ENCODE results near the gene ANKLE1. TPM values are rescaled to one million over a fixed set of nuclear protein-coding genes. Genes with fewer than 3 reads are reported as not detected.

ANKLE1 gene
- polyA plus RNA-seq, 1 donor (not counting 4 experiments of a cell fraction or from before 2014, with no cell fraction given): 0.30 TPM

DNA sequence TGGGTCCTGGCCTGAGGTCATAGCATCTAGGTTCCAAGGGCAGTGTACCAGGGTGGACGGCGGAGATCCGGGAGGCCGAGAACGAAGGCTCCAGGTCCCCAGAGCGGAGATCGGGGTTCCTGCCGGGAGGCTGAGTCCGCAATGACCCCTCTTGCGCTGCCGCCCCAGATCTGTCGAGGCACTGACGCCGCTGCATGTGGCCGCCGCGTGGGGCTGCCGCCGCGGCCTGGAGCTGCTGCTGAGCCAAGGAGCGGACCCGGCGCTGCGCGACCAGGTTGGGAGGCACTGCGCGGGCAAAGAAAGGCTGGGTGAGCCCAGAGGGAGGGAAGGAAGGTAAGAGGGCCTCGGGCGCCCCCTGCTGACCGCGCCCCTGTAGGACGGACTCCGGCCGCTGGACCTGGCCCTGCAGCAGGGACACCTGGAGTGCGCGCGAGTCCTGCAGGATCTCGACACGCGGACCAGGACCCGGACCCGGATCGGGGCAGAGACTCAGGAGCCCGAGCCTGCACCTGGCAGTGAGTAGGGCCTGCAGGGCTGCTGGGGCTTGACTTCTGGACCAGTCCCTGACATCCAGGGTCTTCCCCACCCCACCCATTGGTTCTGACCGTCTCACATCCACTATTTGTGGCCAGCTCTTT, 906 bp downstream of the ANKLE1 start:
- no peaks in the 10 kb centered on the region for H3K9me1 ChIP-seq (ENCODE audit: control insufficient read depth, extremely low read depth, insufficient read depth, low read length)
- H3K9me3 ChIP-seq (ENCODE audit: control insufficient read depth, low read depth, low read length): no peaks in the 10 kb centered on the region
- H4K20me1 ChIP-seq (ENCODE audit: control insufficient read depth, extremely low read depth, insufficient read depth, low read length): no peaks in the 10 kb centered on the region
- H3K27me3 ChIP-seq (ENCODE audit: control insufficient read depth, extremely low read depth, insufficient read depth, low read length): no peaks in the 10 kb centered on the region
- H3K79me2 ChIP-seq (ENCODE audit: control insufficient read depth, insufficient read depth, low read length): no peaks in the 10 kb centered on the region
- H3K4me1 ChIP-seq (ENCODE audit: control insufficient read depth, extremely low read depth, insufficient read depth, low read length): peaks cover 6% of the 10 kb centered on the region
- H2AFZ ChIP-seq (ENCODE audit: control insufficient read depth, low read length): peak overlapping the region; percentile 78
- dilution Hi-C loops (cut with MboI; ENCODE audit: extremely low pct_ligation_motif_present, low sequenced_read_pairs): no loop called here
- peak; percentile 41 for TF ChIP-seq EZH2 (IDR thresholded peaks at IDR 0.05; ENCODE audit: low read length)
- TF ChIP-seq, protein P1, sequence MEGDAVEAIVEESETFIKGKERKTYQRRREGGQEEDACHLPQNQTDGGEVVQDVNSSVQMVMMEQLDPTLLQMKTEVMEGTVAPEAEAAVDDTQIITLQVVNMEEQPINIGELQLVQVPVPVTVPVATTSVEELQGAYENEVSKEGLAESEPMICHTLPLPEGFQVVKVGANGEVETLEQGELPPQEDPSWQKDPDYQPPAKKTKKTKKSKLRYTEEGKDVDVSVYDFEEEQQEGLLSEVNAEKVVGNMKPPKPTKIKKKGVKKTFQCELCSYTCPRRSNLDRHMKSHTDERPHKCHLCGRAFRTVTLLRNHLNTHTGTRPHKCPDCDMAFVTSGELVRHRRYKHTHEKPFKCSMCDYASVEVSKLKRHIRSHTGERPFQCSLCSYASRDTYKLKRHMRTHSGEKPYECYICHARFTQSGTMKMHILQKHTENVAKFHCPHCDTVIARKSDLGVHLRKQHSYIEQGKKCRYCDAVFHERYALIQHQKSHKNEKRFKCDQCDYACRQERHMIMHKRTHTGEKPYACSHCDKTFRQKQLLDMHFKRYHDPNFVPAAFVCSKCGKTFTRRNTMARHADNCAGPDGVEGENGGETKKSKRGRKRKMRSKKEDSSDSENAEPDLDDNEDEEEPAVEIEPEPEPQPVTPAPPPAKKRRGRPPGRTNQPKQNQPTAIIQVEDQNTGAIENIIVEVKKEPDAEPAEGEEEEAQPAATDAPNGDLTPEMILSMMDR (optimal IDR thresholded peaks at IDR 0.05 in 1 of 3, IDR thresholded peaks at IDR 0.05 in 1 of 3, conservative IDR thresholded peaks at IDR 0.05 in 1 of 3; ENCODE audit: extremely low read depth in 1 of 3, insufficient read depth in 2 of 3, low read length in 3 of 3): peak; percentile 74 to 97 (median 97)
- no peak overlapping the region for H3K27ac ChIP-seq (ENCODE audit: control insufficient read depth, insufficient read depth, low read length)
- H3K36me3 ChIP-seq (ENCODE audit: control insufficient read depth in 2 of 2, extremely low read depth in 1 of 2, insufficient read depth in 2 of 2, low read length in 2 of 2): peaks cover 0 to 5% of the 10 kb centered on the region in 2 experiments
- H3K9ac ChIP-seq (ENCODE audit: control insufficient read depth, extremely low read depth, insufficient read depth, low read length): peak overlapping the region; percentile 28
- peak overlapping the region; percentile 91 for H3K4me2 ChIP-seq (ENCODE audit: control insufficient read depth, extremely low read depth, insufficient read depth, low read depth, low read length)
- peak overlapping the region; percentile 9 to 60 (median 44) for H3K4me3 ChIP-seq (ENCODE audit: control insufficient read depth in 2 of 3, extremely low read depth in 1 of 3, insufficient read depth in 2 of 3, low read depth in 1 of 3, low read length in 3 of 3)
- FAIRE-seq: peak; percentile 29
- no peak for DNase-seq (ENCODE audit: low read depth, low spot score)

DNA sequence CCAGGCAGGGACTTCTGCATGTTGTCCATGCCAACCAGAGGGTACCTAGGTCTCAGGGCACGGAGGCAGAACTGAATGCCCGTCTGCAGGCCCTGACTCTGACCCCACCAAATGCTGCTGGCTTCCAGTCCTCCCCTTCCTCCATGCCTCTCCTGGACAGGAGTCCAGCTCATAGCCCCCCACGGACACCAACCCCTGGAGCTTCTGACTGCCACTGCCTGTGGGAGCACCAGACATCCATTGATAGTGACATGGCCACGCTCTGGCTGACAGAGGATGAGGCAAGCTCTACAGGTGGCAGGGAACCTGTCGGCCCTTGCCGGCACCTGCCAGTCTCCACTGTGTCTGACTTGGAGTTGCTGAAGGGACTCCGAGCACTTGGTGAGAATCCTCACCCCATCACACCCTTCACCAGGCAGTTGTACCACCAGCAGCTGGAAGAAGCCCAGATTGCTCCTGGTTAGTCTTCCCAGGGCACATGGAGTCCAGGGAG, 1.8 kb downstream of the ANKLE1 start:
- Histone ChIP-seq H3K4me2 (ENCODE audit: control insufficient read depth, extremely low read depth, insufficient read depth, low read depth, low read length) (no peak overlapping the region), H3K9ac (ENCODE audit: control insufficient read depth, extremely low read depth, insufficient read depth, low read length) (no peak overlapping the region), H3K27ac (ENCODE audit: control insufficient read depth, insufficient read depth, low read length) (no peak overlapping the region), H3K27me3 (ENCODE audit: control insufficient read depth, extremely low read depth, insufficient read depth, low read length) (no peaks in the 10 kb centered on the region), H3K79me2 (ENCODE audit: control insufficient read depth, insufficient read depth, low read length) (no peaks in the 10 kb centered on the region), H3K36me3 (ENCODE audit: control insufficient read depth in 2 of 2, extremely low read depth in 1 of 2, insufficient read depth in 2 of 2, low read length in 2 of 2) (peaks cover 0 to 4% of the 10 kb centered on the region in 2 experiments), H3K4me1 (ENCODE audit: control insufficient read depth, extremely low read depth, insufficient read depth, low read length) (peaks cover 6% of the 10 kb centered on the region), H3K4me3 (ENCODE audit: control insufficient read depth in 2 of 3, extremely low read depth in 1 of 3, insufficient read depth in 2 of 3, low read depth in 1 of 3, low read length in 3 of 3) (no peak overlapping the region), H4K20me1 (ENCODE audit: control insufficient read depth, extremely low read depth, insufficient read depth, low read length) (no peaks in the 10 kb centered on the region), H3K9me3 (ENCODE audit: control insufficient read depth, low read depth, low read length) (no peaks in the 10 kb centered on the region), H3K9me1 (ENCODE audit: control insufficient read depth, extremely low read depth, insufficient read depth, low read length) (no peaks in the 10 kb centered on the region), H2AFZ (ENCODE audit: control insufficient read depth, low read length) (no peak overlapping the region)
- DNase-seq (ENCODE audit: low read depth, low spot score) (no peak), FAIRE-seq (no peak)
- dilution Hi-C loops (cut with MboI; ENCODE audit: extremely low pct_ligation_motif_present, low sequenced_read_pairs): no loop called here
- no peak for TF ChIP-seq EZH2 (IDR thresholded peaks at IDR 0.05; ENCODE audit: low read length)
- TF ChIP-seq, protein P1 (optimal IDR thresholded peaks at IDR 0.05 in 1 of 3, IDR thresholded peaks at IDR 0.05 in 1 of 3, conservative IDR thresholded peaks at IDR 0.05 in 1 of 3; ENCODE audit: extremely low read depth in 1 of 3, insufficient read depth in 2 of 3, low read length in 3 of 3): no peak
